ENCODE results near the gene BAIAP2L2.

Gene BAIAP2L2

DNA sequence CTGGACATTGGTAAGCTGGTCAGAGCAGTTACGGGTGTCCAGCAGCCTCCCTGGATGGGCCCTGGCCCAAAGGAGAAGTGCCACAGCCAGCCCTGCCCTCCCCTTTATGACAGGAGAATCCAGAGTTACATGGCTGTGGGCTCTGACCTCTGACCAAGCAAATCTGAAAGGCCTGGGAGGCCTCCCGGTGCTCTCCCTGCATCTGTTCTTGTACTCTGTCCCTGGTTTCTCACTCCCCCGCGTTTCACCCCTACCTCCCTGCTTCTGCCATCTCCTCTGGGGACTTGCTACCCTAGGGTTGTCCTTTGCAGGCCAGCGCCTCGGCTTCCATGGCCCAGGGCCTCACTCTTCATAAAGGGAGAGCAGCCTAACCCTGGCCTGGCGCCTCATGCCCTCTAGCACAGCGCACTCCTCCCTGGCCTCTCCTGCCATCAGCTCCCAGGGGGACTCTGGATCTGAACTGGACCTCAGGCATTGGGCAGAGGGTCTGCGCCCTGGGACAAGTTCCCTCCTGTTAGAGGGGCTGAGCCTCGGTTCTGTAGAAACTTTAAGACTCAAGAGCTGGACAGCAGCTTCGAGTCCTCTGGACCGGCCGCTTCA, 42.6 kb downstream of the BAIAP2L2 start:
- DNase-seq (ENCODE audit: low read depth) = no peak

DNA sequence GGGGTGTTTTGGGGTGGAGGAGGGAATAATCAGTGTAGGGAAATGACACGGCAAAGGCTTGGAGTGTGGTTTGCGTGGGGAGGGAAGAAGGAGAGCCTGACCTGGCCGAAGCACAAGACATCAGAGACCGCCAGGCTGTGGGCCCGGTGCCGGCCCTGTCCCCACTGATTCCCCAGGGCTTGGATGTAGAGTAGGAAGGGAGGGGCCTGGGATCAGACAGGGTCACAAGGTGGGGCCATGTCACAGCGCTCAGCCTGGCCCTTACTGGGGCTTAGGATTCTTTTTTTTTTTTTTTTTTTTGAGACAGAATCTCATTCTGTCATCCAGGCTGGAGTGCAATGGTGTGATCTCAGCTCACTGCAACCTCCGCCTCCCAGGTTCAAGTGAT, 43.5 kb downstream of the BAIAP2L2 start:
- no peak for DNase-seq (ENCODE audit: low read depth)

DNA sequence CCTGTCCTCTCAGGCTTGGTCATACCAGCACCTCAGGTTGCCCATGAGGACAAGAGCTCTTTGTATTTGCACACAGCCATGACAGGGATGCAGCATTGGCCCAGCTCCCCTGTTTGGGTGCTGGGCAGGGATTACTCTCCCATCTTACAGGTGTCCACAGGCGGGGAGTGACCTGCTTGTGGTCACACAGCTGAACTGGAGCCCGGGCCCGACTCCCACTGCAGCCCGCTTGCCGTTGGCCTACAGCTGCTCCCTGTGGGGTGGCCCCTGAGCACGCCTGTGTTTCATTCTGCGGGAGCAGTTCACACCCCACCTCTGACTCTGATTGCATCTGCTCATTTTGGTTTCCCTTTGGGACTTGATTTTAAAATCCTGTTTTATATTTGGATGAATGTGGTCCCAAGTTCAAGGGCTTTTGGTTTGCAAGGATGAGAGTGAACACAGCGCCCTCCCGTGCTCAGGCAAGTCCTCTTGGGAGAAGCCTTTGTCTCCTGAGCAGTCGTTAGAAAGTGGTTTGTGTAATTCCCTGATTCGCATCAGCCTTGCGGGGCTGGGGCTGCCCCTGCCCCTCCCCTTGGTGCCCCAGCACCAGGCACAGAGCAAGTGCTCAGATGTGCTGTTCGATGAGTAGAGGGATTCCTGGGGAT, 44.0 kb downstream of the BAIAP2L2 start:
- DNase-seq (ENCODE audit: low read depth) = no peak

DNA sequence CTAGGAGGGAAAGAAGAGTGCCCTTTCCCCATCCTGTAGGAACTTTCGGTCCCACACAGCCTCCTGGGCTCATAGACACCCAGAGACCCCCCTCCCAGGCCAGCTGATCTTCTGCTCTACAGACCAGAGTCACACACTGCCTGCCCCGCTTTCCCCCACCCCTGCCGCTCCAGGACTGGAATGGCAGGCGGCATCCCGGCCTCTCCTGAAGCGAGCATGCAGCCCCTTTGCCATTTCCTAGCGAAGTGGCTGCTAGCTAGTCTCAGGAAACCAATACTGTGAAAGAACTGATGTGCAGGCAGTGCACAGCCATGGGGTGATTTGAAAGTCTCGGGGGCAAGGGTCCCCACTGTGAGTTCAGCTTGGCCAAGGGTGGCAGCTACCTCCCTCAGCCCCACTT, 44.9 kb downstream of the BAIAP2L2 start:
- DNase-seq (ENCODE audit: low read depth) = no peak

DNA sequence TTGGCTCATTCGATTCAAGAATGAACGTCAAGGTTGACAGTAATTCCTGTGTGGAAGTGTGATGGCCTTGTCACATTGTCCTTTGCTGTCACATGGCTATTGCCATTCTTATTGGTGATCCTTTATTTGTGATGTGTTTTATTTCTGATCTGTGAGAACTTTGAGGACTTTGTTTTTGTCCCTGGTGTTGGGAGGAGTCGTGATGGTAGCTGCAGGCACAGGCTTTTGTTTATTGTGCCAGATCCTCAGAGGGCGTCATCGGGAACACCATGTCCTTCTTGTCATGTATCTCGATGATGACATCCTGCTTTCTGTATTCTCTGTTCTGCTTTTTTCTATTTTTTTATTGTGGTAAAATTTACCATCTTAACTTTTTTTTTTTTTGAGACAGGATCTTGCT, 47.7 kb downstream of the BAIAP2L2 start:
- no peak for DNase-seq (ENCODE audit: low read depth)

DNA sequence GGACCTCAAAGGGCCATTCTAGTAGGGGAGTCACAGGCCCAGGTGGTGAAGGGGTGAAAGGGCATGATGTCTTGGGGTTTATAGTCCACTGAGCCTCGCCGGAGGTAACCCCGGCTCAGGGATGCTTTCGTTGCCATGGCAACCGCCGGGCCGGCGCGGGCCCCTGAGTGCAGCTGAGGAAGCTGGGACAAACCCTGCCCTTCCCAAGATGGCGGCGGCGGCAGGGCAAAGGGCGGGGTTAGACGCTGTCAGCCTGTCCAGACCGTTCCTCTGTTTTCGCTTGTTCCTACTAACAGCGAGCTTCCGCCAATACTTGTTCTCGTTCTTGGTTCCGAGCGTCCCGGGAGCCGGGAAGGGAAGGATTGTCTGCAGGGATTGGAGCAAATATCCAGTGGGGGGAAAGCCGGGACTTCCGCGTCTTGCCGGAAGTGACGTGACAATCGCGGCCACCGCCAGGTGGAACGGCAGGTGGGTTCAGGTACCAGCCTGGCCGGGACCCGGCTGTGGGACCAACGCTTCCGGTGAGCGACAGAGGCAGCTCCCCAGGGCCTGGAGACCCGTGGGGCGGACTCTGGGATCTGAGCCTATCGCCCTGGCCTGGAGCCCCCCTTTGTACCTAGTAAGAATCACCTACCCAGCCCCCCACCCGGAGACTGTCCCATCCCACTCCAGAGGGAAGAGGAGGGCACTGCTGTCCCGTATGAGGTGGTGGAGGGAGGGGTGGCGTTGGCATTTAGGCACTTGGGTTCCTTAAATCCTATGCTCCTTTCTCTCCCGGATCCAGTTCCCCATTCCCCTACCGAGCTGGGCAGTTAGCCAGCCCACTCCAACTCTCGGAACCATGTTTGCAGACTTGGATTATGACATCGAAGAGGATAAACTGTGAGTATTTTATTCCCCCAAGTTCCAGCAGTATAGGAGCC, 53.3 kb downstream of the BAIAP2L2 start, which contains the start of gene PICK1:
Gene PICK1, plus strand, starts transcription at position 436 of the 923 bp plus-strand sequence. Its CDS starts 406 bp downstream, at position 842.
- DNase-seq (ENCODE audit: low read depth) = peak; percentile 78

DNA sequence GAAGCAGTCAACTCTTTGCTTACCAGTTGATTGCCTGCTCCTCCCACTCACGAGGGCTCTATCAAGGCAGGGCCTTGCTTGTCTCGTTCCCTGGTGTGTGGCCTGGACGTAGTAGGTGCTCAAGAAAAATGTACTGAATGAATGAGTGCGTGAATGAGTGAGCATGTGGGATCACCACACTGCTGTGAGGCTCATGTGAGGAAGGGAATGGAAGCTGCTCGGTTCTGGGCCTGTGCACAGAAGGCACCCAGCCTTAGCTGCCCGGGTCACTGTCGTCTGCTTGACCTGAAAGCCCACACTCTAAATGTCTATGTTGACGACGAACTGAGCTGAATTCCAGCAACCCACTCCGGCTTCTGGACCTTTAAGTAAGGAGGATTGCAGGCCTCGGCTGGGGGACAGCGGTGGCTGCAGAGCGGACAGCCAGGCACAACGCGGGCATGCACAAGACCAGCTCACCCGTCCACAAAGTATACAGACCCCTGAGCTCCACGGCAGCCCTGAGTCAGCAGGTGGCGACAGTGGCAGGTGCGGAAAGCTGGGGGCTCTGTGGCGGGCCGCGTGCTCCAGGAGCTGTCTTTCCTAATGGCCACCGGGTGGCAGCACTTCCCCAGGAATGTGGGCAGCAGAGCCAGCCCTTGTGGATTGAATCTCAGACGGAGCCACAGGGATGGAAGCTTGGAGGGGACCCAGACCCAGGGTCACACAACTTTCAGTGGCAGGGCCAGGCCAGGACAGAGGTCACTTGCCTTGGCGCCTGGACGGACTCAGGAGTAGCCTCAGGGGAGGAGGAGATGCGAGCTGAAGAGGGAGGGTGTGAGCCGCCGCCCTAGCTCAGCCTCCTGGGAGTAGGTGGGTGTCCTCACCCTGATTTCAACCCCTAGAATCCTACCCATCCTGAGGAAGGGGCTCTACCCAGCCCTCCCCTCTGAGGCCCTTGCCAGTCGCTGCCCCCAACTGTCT, 58.3 kb downstream of the BAIAP2L2 start:
- peak; percentile 23 for DNase-seq (ENCODE audit: low read depth)

DNA sequence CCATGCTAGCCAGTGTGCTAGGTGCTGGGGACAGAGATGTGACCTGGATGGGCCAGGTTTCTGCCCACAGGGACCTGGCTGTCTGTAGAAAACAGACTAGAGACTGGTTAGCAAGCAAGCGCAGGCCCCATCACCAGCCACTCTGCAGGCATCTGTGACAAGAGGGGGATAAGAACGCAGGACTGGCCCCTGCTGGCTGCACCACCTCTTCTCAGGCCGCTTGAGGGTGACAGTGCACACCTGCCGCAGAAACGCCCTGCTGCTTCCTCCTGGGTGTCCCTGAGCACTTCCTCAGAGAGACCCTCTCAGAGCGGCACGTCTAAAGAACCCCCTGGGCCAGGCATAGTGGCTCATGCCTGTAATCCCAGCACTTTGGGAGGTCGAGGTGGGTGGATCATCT, 59.2 kb downstream of the BAIAP2L2 start:
- no peak for DNase-seq (ENCODE audit: low read depth)

DNA sequence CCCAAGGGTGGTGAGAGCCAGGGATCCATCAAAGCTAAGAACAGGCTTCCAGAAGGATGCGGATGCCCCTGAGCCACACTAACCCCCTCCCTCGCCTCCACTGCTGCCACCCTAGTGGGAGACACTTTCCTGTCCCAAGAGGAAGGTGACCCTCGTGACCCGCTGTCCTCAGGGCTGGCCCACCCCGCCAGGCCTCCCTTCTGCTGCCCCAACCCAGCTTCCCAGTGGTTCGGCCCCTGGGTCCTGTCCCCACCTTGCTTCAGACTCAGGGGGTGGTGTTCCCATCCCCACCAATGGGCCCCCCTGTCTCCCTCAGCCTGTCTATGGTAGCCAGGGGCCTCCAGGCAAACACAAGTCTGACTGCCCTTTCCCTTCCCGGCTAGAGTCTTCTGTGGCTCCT, 59.8 kb downstream of the BAIAP2L2 start:
- no peak for DNase-seq (ENCODE audit: low read depth)

DNA sequence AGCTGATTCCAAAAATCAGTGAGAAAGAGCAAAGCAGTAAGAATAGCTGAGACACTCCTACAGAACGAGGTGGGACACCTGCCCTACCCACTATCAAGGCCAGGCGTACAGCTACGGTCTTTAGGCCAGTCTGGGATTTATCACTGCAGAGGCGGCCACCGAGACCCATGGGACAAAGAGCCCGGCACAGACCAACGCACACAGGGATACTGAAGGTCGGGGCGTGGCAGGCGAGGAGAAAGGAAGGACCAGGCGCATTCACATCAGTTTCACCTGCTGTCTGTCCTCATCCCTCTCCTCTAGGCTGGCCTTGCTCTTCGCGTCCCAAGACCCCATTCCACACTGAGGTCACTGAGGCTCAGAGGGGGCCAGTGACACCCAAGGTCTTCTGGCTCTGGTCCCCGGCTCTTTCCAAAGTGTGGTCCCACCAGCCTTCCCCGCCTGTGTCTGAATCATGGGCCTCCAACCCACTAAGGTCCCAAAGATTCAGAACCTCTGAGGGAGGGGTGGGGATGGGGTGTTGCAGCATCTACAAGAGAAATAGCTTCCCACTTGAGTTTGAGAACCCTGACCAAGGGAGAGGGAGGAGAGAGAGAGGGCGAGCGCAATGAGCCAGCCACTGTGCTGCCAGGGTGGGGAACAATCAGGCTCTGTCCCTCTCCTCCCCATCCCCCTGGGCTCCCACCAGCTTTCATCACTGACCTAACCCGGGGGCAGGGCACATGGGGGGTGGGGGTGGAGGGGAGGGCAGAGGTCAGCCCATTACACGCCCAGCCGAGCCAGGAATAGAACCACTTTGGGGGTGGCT, 60.5 kb downstream of the BAIAP2L2 start:
- no peak for DNase-seq (ENCODE audit: low read depth)

DNA sequence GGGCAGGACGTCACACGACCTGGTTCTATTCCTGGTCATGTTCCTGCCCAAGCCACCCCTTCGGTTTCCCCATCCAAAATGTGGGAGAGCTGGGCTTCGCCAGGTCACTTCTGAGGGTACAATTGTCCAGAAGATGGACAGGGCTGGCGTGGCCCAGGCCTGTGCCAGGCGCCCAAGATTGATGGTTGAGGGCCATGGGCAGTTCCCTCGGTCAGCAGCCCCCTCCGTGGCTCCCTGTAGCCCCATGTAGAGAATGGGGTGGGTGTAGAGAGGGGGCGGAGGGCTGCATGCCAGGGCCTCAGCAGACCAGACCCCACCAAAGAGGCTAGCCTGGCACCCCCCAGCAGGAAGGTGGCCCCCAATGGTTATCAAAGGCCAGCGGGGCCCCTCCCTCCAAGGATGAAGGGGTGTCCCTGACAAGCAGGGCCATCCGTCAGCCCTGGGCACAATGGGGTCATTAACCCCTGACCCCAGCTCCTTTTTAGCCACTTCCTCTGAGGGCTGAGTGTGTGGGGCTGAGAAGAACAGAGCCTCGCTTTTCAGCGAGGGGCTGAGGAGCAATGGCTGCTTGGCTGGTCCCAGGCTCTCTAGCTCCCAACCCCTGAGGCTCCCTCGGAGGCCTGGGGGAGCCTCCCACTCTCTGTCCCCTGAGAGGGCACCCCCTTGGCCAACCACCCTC, 64.3 kb downstream of the BAIAP2L2 start:
- DNase-seq (ENCODE audit: low read depth) = no peak

DNA sequence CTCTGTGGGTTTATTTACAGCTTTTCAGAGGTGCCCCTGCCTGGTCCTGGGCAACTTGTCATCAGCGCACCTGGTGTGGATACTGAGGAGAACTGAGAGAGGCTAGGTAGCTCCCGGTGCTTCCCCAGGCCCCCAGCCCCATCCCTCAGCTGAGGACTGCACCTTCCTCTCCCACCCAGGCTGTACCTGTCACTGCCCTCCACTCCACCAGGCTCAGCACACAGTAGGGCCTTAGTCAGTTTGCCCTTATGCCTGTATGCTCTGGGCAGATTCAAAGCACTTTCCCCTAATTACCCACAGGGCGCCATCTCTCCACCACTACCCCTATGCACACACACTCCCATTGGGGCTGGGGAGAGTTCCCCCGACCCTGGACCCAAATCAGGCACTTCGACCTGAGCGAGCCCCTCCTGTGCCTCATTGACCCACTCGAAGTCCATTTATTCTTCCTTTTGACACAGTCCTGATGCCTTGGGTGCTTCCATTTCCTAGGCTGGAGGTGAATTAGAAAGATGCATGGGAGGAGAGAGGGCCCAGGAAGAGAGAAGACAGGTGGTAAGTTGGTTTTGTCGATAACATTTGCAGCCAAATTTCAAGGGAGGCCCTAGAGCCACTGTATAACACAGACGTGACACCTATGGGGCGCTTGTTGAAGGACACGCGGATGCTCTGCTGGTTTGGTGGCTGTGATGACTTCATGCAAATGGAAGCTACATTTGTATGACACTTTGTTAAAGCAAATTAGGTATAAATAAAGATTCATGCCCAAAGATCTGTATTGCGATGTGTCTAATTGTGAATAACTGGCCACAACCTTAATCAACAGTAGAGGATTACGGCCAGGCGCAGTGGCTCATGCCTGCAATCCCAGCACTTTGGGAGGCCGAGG, 67.1 kb downstream of the BAIAP2L2 start:
- DNase-seq (ENCODE audit: low read depth) = no peak

DNA sequence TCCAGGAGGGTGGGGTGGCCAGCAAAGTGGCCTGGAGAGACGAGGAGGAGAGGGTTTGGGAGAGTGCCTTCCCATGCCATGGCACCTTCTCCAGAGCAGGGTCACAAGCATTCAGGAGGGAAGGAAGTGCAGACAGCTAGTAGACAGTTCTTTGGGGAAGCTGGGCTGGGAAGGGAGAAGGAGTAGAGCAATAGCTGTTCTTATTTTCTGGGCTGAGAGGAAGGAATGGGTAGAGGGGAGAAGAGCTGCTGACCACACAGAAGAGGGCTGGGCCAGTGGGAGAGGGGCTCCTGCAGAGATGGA, 68.0 kb downstream of the BAIAP2L2 start:
- DNase-seq (ENCODE audit: low read depth) = no peak

DNA sequence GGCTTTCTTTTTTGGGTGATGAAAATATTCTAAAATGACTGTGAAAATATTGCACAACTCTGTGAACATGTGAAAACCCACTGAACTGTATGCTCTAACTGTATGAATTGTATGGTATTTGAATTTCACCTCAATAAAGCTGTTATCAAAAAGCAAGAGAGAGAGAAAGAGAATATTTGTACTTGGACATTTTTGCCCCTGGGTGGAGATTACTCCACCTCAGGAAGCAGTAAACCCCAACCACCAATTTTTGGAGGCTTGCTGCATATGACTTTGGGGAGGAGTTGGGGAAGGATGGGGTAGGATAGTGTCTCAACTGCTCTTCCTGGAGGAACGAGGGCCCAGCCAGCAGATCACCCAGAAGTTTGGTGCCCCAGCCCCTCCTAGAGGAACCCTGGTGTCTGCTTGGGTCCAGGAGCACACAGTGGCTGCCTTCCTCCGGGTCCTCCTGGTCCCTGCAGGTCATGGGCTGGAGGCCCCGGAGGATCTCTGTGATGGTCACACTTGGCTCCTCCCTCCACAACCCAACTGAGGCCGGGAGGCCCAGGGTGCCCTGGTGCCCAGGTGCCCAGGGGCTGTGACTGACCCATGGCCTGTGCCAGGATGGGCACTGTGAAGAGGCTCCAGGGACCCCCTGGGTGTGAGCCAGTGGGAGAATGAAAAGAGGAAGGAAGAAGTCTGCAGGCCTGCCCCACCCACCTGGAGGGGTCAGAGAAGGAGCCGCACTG, 68.6 kb downstream of the BAIAP2L2 start:
- DNase-seq (ENCODE audit: low read depth) = no peak

DNA sequence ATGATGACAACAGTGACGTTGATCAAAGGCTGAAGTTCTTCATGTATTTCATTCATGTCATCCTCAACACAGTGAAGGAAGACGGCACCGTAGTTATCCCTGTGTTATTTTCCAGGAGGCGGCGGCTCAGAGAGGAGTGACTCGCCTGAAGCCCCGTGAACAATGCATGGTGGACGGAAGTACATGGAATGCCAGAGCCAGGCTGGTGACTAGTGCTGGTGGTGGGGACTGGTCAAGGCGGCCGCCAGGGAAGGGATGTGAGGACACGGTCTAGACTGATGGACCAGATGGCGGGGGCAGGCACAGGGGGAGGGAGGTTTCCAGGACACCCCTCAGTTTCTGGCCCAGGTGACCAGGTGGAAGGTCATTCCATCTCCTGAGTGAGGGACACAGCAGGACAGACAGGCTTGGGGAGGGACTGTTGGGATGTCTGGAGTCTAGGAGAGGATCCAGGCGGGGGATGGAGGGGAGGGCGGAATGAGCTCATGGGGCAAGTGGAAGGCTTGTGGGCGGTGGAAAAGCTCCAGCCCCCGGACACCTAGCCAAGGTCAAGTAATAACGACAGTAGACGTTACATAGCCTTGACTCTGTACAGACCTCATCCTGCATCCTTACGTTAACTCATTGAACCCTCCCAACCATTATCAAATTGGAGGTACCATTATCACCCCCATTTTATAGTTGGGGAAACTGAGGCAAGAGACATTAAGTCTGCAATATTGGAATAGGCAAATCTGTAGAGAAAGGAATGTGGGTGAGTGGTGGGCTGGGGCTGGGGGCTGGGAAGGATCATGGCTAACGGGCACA, 69.3 kb downstream of the BAIAP2L2 start:
- DNase-seq (ENCODE audit: low read depth) = no peak

DNA sequence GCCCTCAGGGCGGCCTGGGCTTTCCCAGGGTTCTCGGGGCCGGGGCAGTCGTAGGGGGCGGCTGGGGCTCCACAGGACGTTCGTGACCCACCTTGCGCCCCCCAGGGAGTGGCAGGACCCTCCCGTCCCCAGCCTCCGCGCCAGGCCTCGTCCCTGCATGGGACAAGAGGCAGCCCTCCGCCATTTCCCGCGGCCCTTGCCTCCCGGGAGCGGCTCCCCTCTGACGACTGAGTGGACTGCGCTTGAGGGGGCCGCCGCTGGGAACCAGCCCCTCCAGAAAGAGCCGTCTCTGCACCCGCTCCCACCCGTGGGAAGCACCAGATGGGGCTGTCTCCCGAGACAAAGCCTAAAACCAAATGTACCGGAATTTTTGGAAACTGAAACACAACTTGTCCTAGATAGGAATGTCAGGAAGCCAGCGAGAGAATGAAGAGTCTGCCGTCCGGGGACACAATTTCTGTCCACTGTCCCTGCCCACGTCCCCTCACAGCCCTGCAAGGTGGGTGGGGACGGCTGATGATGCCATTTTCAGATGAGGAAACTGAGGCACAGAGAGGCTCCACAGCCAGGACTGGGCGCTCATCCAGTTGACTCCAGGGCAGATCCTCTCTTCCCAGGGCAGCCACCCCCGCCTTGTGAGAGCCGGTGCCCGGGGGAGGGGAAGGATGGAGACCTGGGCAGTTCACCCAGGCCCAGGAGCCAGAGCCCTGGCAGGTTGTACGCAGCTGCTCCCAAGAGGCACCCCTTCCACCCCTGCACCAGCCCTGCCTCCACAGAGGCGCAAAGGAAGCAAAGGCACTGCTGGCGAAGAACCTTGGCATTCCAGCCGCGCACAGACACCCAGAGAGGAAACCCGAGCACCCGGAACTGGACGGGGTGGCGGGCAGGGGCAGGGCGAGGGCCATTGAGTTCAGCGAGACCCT, 71.3 kb downstream of the BAIAP2L2 start:
- DNase-seq (ENCODE audit: low read depth) = no peak

DNA sequence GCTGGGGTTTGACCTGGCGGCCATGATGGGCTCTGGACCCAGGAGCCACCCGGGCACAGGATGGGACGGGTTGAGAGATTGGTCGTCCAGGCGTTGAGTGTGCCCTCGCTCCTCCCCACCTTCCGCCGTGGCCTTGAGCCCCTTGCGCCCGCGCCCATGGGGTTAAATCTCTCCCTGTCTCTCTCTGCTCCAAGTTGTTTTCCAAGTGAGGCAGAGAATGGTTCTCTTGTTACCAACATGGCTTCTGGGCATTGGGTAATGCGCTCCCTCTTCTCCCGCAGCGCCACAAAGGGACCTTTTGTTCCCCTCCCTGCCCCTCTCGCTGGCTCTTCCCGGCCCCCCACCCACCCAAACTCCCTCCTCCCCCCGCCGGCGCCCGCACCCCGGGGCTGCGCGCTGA, 72.1 kb downstream of the BAIAP2L2 start:
- no peak for DNase-seq (ENCODE audit: low read depth)
